GM12801 (cell line): ENCODE data around the gene JAZF1.

Experiments
- TF ChIP-seq, protein P1 (sequence below): IDR thresholded peaks from one replicate; pipeline ENCODE4 v1.5.1; 2011; ENCODE audit warnings: control low read depth; ENCODE audit not compliant: insufficient read length; ENCODE audit errors: extremely low read depth

JAZF1 gene

DNA sequence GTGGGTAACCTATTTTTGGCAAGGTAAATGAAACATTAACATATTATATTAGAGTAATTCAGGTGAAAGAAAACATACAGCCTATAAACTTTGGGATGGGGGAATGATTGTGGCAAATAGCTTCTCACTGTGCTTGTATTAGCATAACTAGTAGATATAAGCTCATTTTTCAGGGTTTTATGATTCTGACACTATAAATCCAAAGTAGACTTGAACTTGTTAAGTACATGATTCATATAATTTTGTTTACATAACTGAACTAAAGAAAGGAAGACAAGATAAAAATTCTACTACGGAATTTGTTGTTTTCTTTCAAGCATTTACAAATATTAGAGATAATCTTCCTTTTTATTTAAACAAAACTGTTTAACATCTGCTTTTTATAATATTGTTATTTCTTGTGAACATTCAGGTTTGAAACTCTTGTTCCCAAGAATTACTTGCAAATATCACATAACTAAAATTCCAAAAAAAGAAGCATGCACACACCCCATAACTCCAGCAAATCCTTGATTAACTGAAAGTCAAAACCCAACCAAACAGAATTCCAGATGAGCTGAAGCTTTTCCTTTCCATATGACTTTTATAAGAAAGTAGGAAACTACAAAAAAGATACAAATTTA, 142.3 kb downstream of the JAZF1 start:
- TF ChIP-seq, protein P1, sequence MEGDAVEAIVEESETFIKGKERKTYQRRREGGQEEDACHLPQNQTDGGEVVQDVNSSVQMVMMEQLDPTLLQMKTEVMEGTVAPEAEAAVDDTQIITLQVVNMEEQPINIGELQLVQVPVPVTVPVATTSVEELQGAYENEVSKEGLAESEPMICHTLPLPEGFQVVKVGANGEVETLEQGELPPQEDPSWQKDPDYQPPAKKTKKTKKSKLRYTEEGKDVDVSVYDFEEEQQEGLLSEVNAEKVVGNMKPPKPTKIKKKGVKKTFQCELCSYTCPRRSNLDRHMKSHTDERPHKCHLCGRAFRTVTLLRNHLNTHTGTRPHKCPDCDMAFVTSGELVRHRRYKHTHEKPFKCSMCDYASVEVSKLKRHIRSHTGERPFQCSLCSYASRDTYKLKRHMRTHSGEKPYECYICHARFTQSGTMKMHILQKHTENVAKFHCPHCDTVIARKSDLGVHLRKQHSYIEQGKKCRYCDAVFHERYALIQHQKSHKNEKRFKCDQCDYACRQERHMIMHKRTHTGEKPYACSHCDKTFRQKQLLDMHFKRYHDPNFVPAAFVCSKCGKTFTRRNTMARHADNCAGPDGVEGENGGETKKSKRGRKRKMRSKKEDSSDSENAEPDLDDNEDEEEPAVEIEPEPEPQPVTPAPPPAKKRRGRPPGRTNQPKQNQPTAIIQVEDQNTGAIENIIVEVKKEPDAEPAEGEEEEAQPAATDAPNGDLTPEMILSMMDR = no peak

DNA sequence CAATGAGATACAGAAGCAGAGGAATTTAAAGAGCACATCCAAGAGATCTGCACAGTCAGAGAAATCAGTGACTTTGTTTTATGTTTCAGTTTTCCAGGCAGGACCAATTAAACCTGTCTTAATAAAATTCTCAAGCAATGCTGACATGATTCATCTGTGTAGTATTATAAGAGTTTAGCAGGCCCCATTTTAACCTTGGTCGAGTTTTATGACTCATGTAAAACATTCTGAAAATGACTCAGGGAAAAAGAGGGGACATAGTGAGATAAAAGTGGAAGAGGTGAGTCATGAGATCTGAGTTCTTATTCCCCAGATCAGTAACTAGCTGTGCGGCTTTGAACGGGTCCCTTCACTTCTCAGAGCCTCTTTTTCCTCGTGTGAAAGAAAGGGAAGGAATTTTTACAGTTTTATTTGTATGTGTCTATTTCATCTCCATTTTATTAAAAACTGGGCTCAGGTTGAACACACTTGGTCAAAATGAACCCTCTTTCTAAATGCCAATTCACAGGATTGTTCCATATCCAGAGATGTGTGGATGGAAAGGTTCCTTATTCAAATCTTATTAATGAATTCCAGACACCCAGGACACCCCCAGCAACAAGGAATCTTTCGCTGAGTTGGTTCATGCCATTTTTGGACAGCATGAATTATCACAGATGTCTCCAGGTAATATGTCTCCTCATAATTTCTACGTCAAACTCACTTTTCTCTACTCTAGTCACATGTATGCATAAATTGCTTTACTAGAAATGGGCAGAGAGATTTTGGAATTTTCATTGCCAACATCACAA, 143.2 kb downstream of the JAZF1 start:
- TF ChIP-seq, protein P1 = no peak

DNA sequence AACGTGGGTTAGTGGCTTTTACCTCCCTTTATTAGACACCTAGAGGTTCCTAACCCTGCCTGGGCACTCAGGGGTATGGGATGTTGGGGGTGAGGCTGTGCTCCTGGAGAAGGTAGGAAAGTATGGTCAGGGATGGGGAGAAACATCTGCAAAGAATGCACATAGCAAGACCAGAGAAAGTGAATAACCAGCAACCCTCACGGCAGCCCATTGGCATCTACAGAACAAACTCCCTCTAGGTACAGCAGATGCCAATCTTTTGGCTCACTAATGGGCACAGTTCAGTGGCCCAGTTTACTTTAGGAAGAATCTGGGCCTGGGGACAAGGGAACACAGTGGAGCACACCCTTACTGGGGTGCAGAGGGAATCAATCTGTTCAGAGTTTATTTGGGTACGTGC, 143.9 kb downstream of the JAZF1 start:
- TF ChIP-seq, protein P1 = no peak

DNA sequence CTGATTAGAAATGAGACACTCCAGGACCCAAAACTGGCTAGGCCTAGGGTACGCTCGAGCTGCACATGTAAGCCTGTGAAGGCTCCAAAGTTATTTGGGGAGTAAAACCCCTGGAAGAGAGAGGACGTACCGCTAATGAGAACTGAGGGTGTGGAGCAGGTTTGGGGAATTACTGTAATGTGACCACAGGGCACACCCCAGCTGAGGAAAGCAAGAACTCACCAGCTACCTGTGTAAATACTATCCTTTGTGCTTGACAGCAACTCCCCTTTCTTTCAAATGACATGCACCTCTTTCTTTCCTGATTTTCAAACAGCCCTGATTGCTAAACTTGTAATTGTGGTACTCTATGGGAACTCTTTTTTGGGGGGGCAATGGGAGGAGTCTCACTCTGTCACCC, 147.2 kb downstream of the JAZF1 start:
- TF ChIP-seq, protein P1 = no peak

DNA sequence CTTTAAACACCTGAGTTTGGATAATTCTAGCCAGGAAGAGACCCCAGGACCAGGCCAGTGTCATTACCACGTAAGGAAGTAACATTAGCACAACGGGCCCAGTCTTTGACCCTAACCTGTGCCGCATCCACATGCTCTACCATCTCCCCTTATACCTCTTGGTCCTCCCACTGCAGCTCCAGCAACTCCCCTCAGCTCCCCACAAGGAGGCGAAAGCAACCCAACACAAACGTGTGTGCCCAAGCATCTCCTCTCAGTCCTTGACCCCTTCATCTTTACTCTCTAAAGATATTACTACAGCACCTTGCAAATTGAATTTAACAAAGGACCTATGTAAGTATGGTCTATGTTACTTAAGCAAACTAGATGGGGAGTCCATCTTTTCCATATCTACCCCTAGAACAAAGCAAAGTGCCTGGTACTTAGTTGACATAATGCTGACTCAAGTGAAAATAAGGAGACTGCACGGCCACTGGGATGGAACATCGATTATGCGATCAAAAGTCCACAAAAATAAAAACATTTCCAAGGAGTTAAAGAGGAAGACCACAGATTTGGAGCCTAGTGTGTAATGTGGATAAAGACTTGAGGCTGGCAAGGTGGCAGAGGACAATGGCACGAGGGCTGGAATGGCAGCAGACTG, 147.7 kb downstream of the JAZF1 start:
- TF ChIP-seq, protein P1 = no peak

DNA sequence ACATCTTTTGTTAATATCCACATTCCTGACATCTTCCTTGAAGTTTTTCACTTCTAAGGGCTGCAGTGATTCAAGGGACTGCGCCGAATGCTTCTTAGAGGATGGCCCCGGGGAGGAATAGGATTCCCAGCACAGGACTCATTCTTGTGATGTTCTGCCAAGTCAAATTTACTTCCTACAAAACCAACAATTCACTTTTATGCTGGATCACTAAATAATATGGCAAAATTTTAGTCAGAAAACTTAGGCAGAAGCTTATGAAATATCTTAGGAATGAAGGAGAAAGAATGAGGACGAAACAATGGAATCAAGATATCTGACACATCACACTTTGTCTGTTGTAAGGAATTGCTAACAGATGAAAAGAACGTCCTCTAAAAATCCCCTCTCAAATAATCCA, 151.5 kb downstream of the JAZF1 start:
- TF ChIP-seq, protein P1 = no peak

DNA sequence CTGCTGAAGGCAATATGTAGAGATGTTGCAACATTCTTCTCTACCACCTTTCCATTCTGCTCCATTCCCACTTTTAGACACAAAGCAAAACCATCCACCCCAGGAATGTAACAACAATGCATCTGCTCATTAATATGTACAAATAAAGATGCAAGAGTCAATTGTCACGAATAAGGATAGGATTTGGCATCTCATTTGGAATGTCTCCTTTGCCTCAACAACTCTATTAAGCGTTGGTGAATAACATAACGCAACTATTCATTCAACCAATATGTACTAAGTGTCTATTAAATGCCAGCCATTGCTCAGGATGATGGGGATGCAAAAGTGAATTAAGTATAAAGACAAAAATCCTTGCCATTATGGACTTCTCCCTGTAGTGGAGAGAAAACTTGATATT, 152.1 kb downstream of the JAZF1 start:
- TF ChIP-seq, protein P1 = no peak
